GM18511 (cell line): ENCODE data around the gene LLPH.

Source experiments
- ATAC-seq: cut with Tn5 transposase; IDR thresholded peaks from one replicate; pipeline ENCODE4 v1.9.1; 2021; ENCODE audit warnings: mild to moderate bottlenecking, moderate library complexity; ENCODE audit not compliant: unreplicated experiment

Gene LLPH

DNA sequence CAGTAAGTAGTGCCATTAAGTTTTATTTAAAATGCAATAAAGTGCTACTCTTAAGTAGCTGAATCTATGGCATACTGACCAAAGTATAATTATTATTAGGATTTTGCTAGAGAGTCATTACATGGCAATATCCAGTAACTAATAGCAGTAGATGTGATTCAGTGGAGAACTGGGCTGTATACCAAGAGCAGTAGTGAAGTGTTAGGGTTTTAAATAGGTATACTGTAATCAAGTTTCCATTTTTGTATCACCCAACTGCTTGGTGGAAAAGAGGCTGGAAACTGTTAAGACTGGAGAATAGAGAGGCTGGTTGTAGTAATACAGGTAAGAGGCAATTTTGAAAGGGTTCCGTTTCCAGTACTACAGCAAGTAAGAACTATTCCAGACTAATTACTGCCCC lies 13.3 kb upstream of the LLPH start:
- no peak for ATAC-seq

GRCh38 chr12:66142826-66143225 lies 12.3 kb upstream of the LLPH start:
- ATAC-seq: no peak

DNA sequence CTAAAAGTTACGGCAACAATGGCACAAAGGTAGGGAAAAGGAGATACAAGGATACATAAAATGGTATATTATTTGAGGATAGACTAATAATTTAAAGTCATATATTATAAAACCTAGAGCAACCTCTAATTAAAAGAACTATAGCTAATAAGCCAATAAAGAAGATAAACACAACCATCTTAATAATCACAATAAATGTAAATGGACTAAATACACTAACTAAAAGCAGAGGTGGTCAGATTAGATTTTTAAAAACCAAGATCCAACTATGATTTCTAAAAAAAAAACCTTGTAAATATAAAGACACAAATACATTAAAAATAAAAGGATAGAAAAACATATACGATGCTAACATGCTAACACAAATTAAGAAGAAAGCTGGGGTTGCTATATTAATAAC lies 10.7 kb upstream of the LLPH start:
- ATAC-seq: no peak

DNA sequence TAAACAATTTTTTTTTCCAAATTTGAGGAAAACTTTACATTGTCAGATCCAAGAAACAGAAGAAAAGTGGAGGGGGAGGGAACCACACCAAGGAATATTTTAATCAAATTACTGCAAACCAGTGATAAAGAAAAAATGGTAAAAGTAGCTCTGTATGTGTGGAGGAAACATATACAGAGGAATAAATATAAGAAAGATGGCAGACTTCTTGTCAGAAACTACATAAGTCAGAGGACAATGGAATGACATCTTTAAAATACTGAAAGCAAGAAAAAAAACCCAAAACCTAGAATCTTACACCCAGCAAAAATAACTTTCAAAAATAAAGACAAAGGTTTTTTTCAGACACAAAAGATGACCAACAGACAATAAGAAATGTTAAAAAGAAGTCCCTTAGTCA lies 10.2 kb upstream of the LLPH start:
- ATAC-seq: no peak

- ATAC-seq: no peak
Observed at GRCh38 chr12:66139328-66139727, 8.8 kb upstream of the LLPH start.

- no peak for ATAC-seq
Observed at GRCh38 chr12:66137937-66138336, 7.4 kb upstream of the LLPH start.

- no peak for ATAC-seq
Observed at GRCh38 chr12:66132408-66132807, 1.9 kb upstream of the LLPH start.

DNA sequence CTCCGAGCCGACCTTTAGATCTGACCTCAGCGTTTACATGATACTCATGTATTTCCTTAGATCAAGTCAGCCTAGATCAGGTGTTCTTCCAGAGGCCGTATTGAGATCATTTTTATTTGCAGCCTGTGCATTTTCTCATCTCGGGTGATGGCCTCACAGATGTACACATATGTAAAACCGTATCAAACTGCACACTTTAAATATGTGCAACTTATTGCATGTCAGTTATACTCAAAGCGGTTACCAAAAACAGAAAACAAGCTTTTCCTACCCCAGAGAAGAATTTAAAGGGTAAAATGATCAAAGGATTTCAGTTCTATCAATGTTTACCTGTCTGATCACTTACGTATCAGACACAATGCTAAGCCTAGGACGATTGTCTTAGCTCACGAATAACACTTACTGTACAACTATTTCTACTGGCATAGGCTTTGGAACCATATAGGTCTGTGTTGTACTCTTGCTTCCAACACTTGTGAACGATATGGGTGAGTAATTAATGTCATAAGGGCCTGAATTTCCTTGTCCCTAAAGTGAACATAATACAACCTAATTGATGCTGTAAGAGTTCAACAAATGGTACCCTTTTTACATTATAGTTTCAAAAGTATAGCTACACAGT lies 628 bp upstream of the LLPH start:
- peak; percentile 5 for ATAC-seq

DNA sequence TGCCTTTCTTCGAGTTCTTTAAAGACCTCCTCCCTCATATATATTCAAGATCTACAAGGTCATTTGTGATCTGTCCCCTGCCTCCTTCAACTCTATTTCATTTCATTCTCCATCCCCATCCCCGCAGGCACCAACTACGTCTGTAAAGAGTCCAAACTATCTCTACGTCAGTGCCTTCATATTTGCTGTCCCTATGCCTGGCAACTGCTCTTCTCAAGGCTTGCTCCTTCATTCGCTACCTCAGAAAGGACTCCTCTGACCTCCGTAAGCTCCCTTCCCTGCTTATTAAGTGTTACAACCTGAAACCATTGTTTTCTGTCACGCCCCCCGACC lies 650 bp downstream of the LLPH start:
- ATAC-seq: peak; percentile 9

DNA sequence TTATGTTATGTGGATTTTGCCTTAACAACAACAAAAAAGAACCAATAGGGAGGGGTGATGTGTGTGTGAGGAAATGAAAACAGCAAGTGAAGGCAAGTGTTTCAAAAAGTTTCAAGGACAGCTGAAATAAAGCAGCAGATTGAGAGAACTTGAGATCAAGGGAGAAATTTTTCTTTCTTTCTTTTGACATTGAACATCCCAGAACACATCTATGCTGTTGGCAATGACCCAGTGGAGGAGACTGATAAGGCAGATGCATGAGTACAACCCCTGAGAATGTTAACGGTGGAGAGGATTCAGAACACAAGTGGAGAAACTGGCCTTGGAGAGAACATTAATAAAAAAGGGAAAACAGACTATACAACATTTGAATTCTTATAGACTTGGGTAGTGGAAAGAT lies 2.9 kb downstream of the LLPH start:
- ATAC-seq: no peak

GRCh38 chr12:66120477-66120876 lies 10.1 kb downstream of the LLPH start:
- ATAC-seq: no peak

- peak; percentile 81 for ATAC-seq
Observed at GRCh38 chr12:66119870-66120241, 10.7 kb downstream of the LLPH start.

GRCh38 chr12:66119229-66119869 lies 11.2 kb downstream of the LLPH start:
- ATAC-seq: no peak

DNA sequence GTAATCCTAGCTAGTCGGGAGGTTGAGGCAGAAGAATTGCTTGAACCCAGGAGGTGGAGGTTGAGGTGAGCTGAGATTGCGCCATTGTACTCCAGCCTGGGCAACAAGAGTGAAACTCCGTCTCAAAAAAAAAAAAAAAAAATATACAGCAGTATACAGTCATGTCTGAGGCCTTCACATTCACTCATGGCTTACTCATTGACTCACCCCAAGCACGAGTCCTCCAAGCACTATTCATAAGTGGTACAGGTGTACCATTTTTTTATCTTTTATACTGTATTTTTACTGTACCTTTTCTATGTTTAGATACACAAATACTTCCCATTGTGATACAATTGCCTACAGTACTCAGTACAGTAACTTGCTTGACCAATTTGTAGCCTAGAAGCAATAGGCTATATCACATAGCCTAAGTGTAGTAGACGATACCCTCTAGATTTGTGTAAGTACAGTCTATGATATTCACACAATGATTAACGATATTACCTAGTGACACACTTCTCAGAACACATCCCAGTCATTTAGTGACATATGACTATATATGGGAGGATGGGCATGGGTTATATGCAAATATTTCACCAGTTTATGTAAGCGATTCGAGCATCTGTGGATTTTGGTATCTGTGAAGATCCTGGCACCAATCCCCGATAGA lies 12.2 kb downstream of the LLPH start:
- no peak for ATAC-seq

GRCh38 chr12:66117242-66117641 lies 13.3 kb downstream of the LLPH start:
- ATAC-seq: no peak

GRCh38 chr12:66115071-66115600 lies 15.4 kb downstream of the LLPH start:
- ATAC-seq: no peak

- ATAC-seq: no peak
Observed at GRCh38 chr12:66113471-66113870, 17.1 kb downstream of the LLPH start.

DNA sequence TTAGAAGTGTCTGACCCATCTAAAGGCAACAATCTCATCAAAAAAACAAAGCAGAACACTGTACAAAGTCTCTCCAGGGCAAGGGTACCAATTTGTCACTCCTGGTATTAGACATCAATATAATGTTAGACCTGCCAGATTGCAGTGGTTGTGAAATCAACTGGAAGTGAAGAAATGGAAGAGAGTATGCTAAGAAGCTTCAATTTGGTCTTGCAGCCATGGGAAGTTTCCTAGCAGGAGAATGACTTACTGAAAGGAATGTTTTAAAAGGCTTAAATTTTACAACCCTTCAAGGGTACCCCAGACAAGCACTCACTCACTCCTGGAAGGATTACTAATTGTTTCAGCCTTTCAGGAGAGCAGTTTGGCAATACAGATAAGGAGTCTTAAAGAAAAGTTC lies 18.9 kb downstream of the LLPH start:
- ATAC-seq: no peak

DNA sequence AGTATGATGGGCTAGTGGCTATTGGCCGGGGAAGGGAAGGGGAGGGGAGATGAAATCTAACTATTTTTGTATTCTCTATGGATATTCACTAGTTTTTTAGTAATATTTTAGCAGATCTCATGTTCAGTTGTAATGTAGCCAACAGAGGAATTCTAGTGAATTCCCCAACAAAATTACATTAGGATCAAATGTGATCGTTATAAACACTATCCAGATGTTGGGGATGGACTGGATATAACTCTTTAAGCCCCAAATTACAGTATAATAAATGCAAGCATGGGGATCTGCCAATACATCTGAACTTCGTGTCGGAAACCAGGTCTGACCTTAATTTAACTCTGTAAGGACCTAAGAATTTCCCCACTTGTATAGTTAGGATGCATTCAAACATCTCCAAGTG lies 21.5 kb downstream of the LLPH start:
- no peak for ATAC-seq

DNA sequence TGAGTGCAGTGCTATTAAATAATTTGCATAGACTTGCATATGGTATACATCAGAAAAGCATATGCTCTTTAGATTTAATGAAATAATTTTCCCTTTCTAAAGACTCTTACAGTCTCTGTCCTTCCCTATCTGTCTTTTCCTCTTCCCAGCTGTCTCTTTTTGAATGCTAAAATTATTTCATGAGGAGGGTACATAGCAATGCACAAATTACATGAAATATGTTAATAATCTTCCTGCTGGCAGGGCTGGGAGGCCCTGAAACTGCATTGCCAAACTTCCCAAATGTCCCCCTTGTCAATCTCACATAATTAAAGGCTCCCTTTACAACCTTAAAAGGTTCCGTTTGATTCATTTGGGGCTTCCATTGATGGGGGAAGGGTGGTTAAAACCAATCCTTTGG lies 22.2 kb downstream of the LLPH start:
- no peak for ATAC-seq

DNA sequence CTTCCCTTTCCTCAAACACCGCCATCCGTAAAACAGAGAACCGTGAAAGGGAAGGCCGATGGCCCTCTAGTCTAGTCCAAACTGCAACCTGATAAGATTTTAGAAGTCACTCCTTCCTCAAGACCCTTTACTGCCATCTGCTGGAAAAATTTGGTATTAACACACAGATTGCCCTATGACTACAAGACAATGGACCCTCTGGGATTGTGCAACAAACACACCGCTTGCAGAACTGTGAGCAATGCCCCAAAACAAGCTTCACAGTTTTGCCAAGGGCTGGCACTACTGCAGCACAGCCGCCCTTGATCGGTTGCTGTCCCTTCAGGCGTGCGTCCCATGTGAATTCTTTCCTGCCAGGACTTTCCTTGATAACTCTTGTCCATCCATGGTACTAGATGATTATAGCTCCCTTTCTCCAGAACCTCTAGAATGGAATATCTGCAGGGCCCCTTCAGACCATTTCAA lies 23.1 kb downstream of the LLPH start:
- peak; percentile 100 for ATAC-seq
